ENCODE data around the gene PDE4C.

DNA sequence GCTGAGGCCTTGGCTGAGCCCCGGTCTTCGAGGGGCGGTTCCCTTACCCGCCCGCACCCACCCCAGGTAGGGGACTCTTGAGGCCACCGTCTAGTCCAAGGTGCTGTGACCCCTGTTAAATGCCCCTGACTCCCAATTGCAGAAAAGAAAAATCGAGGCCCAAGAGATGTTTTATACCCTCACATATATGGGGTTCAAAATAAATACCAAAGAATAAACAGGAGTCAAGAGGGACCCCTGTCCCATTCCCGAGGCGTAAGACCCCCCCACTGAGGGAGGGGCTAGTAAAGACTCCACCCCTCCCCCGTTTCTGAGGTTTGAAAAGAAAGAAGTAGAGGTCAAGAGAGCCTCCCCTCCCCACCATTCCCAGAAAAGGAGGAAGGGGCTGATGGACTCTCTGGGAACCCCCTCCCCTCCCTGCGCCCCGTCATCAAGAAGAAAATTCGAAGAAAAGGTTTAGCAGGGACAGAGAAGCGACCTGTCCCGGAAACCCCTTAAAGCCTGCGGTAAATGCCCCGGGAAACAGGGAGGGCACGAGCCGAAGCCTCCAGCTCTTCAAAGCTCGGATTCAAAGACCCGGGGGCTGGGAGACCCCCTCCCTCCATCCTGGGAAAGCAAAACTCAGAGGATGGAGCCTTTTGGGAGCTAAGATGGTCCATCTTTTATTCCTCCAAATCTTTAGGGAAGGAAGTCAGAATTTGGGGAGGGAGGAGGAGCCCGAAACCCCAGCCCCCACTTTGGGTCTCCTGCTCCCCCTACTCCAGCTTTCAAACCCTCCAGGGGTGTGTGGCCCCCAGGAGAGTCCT lies 21.6 kb downstream of the PDE4C start:
- TF ChIP-seq POLR2A (IDR thresholded peaks at IDR 0.05) (peak; percentile 42 to 56), CTCF (IDR thresholded peaks at IDR 0.05) (no peak)

Data from tibial nerve (tissue), 3 donors.